Keratinocyte (primary cell): ENCODE results near the gene CRISP2.

Experiments
- CTCF ChIP-seq, 3 experiments: IDR thresholded peaks in 1 of 3; conservative IDR thresholded peaks in 1 of 3; optimal IDR thresholded peaks in 1 of 3; 2 replicates in 2 of 3; 3 replicates in 1 of 3; pipeline versions ENCODE3 to v1.5.1; 2011; ENCODE audit warnings: low read length in 3 of 3, mild to moderate bottlenecking in 3 of 3, moderate library complexity in 2 of 3, control low read depth in 1 of 3, inconsistent platforms in 1 of 3; ENCODE audit not compliant: insufficient read depth in 2 of 3; ENCODE audit errors: extremely low read depth in 1 of 3
- EZH2 ChIP-seq: IDR thresholded peaks from one replicate; pipeline ENCODE4 v1.6.1; 2012; ENCODE audit warnings: inconsistent platforms, mild to moderate bottlenecking, low read length, moderate library complexity

- no peak for TF ChIP-seq CTCF (optimal IDR thresholded peaks at IDR 0.05 in 1 of 3, IDR thresholded peaks at IDR 0.05 in 1 of 3, conservative IDR thresholded peaks at IDR 0.05 in 1 of 3; ENCODE audit: extremely low read depth in 1 of 3, insufficient read depth in 2 of 3, low read length in 3 of 3)
- TF ChIP-seq EZH2, result no peak
Measured at GRCh38 chr6:49651239-49651638, 62.1 kb downstream of the CRISP2 start.
